GM21390 (cell line): ENCODE measurements around the gene TSEN54.
A peak's percentile ranks its signal among the peaks of the same experiment; 100 is the strongest.
"Not testable (repeated sequence)": the region's sequence is repeated elsewhere in the genome, so short reads cannot be mapped to it uniquely, and the experiment has no call there.

Experiments
- ATAC-seq: cut with Tn5 transposase; IDR thresholded peaks from one replicate; pipeline ENCODE4 v1.9.1; 2021; ENCODE audit not compliant: unreplicated experiment

The TSEN54 gene

DNA sequence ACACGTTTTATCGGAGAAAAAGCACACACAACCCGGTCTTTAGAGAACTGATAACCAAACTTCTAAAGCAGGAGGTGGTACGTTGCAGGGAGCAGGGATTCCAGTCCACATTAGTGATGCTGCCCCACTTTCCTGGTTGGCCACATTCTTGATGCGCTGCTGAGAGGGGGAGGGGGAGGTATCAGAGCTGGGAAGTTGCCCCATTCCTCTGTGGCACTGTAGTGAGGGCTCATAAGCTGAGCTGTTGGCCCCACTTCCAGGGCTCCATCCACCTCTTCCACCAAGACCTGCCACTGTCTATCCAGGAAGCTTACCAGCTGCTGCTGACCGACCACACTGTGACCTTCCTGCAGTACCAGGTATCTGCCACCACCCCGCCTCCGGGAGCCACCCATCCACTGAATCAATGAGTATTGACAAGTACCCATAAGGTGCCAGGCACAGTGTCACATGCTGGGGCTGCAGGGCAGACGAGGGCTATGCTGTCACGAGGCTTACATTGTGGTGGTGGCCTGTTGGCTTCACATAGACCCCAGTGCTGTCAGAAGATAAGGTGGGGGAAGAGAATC lies 1.1 kb downstream of the TSEN54 start:
- ATAC-seq = no peak

DNA sequence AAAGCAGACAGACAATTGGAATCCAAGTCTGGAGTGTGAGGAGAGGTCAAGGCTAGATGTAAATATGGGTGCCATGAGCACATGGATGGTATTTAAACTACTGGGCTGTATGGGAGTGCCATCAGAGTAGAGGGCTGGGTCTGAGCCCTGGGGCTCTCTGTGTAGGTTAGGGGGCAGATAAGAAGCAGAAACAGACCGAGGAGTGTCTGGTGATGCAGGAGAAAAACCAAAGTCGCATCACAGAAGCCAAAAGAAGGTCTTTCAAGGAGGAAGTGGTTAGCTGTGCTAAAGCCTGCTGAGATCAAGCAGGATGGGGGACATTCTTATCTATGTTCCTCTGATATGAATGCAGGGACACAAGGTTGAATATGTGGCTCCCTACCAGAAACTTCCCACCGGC lies 1.9 kb downstream of the TSEN54 start:
- no peak for ATAC-seq

DNA sequence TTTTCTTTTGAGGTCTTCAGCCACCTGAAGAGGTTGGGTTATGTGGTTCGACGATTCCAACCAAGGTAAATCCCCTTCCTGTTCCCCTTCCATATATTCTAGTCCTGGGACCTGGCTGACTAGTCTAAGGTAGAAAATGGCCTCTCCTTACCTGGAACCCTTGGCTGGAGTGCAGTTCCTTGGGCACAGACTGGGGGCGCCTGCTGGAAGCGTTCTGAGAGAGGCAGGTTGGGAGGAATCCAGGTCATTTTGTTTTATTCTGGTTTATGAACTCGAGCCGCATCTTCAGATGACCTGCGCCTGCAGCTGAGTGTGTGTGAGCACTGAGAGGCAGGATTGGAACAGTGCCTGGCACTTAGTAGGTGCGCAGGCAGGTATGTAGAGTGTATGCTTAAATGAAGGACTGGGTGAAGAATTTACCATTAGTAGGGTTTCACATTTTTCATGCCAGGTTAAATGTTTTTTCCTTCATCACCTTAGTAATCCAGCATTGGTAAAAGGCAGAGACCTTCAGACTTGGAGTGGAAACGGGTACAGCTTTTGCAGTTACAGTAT lies 2.7 kb downstream of the TSEN54 start:
- no peak for ATAC-seq

DNA sequence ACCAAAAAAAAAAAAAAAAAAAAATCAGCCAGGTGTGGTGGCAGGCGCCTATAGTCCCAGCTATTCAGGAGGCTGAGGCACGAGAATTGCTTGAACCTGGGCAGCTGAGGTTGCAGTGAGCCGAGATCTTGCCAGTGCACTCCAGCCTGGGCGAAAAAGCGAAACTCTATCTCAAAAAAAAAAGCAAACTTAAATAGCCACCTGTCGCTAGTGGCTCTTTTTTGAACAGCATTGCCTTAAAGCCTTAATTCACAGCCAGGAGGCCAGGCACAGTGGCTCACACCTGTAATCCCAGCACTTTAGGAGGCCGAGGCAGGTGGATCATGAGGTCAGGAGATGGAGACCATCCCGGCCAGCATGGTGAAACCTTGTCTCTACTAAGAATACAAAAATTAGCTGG lies 4.1 kb downstream of the TSEN54 start:
- ATAC-seq = not testable (repeated sequence)

DNA sequence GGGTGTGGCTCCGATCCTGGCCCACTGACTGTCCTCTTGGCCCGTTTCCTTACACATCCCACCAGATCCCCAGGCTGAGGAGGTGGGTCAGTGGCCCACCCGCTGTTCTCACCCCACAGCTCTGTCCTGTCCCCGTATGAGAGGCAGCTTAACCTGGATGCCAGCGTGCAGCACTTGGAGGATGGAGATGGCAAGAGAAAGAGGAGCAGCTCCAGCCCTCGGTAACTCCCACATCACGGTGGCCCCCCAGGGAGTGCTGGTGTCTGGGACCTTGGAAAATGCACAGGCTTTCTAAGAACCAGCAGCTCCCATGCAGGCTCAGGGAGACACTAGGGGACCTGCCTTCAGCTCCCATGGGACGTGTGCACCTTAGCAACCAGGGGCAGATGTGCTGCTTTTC lies 5.0 kb downstream of the TSEN54 start:
- no peak for ATAC-seq

DNA sequence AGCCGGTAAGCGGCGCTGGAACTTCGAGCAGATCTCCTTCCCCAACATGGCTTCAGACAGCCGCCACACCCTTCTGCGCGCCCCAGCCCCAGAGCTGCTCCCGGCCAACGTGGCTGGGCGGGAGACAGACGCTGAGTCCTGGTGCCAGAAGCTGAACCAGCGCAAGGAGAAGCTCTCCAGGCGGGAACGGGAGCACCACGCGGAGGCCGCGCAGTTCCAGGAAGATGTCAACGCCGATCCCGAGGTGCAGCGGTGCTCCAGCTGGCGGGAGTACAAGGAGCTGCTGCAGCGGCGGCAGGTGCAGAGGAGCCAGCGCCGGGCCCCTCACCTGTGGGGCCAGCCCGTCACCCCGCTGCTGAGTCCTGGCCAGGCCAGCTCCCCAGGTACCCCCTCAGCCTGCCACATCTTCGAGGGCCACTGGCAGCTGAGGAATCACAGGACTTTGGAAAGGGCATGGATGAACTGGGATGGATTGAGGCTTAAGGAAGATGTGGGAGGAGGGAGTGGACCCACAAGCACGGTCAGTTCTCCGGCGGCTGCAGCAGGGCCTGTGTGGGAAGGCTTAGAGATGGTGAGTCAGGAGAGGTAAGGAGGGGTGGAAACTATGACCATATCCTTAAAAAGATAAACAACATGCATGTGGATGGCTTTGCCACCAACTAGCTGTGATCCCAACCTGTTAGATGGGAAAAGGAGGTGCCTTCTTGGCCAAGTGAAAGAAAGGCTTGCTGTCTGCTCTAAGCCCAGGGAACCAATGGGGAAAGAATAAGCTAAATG lies 5.8 kb downstream of the TSEN54 start:
- no peak for ATAC-seq

DNA sequence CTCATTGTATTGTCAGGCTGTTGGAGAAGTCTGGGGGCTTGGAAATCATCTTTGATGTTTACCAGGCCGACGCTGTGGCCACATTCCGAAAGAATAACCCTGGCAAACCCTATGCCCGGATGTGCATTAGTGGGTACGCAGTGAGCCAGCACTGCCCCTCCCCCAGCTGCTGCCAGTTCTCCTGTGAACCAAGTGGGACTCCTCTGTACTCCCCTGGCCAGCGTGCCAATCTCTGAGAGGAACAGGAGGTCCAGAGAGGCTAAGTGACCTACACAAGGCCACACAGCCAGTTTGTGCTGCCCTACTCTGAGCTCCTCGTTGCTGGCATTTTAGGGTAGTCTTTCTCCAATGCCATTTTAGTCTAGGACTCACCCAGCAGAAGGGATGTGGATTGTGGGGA lies 7.3 kb downstream of the TSEN54 start:
- no peak for ATAC-seq

DNA sequence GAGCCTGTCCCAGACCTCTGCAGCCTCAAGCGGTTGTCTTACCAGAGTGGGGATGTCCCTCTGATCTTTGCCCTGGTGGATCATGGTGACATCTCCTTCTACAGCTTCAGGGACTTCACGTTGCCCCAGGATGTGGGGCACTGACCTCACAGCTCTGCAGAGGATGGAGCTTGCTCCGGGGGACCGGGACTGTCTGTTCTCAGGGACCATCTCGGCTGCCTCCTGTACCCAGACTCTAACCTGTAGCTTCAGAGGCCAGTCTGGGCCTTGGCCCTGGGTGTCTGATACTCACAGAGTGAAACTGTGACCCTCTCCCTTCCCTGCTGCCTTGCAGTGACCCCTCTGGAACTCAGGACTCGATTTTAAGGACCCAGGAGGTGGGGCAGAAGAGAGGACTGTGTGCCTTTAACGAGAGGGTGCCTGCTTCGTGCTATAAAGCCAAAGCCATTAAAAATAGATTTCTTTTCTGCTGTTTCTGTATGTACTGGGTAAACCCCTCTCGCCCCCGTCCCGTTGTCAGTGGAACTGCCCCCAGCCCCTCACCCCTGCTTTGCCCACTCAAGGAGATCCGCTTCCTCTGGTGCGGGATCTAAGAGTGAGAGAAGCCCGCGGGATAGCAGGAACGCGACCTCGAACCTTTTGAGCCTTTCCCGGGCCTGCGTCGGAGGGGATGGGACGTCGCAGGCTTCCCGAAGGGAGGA lies 8.1 kb downstream of the TSEN54 start:
- no peak for ATAC-seq

DNA sequence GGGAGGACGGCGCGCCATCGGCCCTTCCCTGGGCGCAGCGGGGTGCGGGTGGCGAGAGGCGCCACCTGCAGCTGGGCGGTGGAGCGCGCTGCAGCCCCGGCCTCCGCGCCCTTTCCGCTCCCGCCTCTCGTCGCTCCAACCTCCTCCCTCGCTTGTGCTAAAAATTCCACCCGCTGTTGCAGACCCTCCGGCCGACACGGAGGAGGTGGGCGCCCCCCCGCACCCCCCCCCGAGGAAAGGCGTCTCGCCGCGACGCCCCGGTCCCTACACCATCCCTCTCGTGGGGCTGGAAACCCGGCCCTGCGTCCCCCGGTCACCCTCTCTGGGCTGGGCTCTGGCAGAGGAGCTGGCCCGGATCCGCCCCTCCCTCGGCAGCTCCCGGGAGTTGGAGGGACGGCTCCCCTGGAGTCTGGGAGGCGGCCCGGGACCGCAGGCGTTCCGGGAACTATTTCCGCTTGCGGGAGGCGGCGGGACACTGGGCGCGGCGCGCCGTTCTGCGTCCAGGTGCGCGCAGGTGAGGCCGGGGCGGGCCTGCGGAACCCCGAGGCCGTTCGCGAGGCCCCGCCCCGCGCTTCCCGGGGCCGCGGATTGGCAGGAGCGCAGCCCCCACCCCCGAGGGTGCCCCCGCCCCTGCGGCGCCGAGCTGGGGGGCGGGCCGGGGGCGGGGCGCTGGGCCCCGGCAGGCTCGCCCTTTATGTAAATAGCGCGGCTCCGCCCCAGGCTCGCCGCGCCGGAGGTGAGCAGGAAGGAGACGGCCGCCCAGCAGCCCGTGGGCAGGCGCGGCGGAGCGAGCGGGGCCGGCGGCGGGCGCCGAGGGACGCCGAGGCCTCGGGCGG lies 8.9 kb downstream of the TSEN54 start, which contains the start of gene LLGL2:
Gene LLGL2, plus strand, starts transcription at position 728 of the 836 bp plus-strand sequence. CDS start 17,730 bp downstream, outside the sequence.
- peak; percentile 76 for ATAC-seq

DNA sequence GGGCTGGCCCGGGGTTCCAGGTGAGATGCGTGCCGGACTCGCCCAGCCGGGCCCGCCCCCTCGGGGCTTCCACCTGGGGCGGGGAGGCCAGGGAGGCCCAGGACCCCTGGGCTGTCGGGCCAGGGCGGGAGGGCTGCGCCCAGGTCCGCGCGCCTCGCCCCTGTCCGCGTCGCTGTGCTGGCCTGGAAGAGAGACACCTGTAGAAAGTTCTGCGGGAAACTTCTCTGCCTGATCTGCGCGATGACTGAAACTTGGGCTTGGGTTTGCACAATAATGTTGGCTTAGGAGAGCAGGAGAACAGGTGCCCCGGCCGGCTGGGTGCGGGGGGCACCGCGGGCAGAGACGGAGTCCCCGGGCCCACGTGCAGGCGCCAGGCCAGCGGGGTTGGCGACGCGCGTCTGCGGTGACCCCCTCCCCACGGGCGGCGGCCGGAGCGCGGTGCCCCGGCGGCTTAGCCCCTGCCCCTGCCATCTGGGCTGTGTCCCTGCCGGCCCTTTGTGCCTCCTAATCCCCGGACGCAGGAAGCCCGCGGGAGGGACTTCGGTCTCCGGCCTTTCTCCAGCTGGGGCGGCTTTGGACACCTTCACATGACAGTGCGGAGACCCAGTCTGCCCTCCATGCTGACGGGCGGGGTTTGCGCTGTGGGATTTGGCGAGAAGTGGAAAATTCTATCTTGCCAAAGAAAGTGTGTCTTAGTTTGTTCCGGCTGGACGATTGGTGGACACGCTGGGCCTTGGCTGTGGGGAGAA lies 9.7 kb downstream of the TSEN54 start:
- no peak for ATAC-seq

DNA sequence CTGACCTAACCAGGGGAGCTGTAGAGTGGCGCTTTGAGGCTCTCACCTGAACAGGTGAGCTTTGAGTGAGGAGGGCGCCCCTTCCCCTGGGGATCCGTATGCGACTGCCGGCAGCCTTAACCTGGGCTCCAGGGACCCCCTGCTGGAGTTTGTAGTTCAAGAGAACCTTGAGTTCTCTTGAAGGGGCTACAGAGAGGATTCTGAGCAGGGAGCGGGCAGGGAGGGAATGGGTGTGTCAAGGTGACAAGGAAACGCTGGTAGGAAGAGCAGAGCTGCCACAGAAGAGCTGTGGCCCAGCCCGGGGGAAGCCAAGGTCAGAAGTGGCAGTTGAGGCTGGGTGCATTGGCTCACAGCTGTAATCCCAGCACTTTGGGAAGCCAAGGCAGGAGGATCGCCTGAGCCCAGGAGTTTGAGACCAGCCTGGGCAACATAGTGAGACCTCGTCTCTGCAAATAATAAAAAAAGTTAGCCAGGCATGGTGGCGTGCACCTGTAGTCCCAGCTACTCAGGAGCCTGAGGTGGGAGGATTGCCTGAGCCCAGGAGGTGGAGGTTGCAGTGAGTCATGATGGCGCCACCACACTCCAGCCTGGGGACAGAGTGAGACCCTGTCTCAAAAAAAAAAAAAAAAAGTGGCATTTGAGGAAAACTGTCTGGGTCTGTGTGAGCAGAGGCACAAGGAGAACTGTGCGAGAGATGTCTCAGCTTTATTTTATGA lies 10.4 kb downstream of the TSEN54 start:
- no peak for ATAC-seq

DNA sequence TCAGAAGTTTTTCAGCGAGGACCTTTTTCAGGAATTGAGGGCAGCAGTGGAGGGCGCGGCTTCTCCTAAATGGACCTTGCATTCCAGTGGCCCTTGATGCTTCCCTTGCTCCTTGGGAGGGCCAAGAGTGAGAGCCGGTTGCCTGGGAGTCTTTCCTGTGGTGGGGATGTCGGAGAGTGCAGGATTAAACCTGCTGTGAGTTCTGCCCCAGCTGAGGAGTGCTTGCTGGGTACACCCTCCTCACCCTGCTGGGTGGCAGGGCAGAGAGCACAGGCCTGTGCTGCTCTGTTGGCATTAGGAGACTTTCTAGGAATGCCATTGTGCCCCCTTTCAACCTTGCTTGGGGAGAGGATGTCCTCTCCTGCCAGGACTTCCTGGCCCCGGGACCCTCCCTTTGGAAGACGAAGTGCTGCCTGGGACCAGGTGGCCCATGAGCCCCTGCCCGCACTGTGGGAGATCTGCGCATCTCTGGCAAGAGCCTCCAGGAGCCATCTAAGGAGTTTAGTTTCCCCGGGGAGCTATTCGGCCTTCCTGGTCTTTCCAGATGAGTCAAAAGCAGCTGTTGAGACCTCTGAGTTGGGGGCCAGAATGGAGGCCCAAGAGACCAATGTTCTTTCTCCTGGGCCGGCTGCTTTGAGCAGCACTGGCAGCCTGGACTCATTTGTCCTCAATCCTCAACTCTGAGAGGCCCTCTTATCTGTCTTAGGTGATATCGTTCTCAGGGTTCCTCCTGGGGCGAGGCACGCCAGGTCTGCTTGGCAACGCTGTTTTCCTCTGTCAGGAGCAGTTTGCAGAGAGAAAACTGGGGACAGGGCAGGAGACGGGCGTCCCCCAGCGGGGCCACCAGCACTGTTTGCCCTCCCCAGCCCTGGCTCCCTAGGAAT lies 14.8 kb downstream of the TSEN54 start:
- ATAC-seq = no peak

DNA sequence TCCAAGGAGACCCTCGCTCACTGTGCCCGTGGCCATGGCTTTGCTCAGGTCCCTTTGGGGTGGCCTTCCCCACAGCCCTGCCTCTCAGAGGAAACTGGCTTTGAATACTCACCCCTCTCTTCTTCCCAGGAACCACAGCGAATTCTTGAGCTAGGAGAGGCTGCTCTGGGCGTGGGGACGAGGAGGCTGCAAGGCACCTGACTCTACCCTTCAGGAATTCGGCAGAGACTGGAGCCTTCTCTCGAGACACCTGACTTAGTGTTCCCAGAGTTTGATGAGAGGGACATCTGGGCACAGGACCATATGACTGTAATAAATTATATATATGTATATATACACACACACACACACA lies 15.4 kb downstream of the TSEN54 start:
- ATAC-seq = no peak

DNA sequence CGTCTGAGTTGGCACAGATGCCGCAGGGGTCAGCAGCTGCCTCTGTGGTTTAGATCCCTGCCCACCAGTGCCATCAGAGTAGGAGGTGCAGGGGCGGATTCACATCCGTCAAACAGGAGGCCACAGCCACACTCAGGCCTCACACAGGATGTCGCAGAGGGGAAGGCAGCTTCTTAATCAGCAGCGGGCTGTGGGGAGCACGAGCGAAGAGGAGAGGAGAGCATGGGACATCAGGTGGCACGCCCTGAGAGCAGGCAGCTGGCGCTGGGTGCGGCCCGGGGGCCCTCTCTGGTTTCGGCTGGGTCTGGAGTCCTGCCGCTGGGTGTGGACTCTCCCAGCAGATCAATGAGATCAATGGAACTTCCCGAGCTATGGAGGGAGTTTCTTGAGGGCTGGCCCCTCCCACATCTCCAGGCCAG lies 18.8 kb downstream of the TSEN54 start:
- no peak for ATAC-seq

DNA sequence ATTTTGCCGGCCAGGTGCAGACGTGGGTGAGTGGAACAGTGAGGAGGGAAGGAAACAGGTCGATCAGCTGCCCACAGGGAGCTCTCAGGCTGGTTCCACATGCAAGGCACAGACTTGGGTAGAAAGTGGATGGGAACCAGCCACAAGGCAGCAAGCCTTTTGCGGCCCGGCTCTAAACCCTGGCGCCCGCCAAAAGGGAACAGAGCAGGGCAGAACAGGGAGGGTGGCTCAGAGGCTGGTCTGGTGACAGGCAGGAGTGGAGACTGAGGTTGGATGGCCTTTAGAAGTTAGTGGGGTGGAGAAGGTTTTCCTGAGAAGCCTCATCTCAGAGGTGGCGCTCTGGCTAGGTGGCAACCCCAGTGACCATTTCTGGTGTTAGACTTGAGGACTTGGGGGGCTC lies 19.5 kb downstream of the TSEN54 start:
- ATAC-seq = no peak

DNA sequence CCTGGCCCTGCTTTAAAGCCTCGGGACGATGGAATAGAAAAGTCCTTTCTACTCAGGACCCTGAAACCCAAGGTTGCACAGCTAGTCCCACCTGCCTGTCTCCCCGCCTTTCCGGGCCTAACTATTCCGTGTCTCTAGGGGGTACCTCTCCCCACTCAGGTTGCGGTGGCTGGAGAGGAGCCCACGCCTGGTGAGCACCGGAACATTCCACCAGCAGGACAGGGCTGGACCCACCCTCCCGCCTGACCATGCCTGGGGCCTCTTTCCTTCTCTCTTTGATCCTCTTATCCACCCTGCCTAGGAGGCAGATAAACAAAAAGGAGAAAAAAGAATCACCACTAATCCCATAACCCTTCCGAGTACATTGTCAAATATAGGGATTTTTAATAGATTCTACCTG lies 20.0 kb downstream of the TSEN54 start:
- no peak for ATAC-seq

DNA sequence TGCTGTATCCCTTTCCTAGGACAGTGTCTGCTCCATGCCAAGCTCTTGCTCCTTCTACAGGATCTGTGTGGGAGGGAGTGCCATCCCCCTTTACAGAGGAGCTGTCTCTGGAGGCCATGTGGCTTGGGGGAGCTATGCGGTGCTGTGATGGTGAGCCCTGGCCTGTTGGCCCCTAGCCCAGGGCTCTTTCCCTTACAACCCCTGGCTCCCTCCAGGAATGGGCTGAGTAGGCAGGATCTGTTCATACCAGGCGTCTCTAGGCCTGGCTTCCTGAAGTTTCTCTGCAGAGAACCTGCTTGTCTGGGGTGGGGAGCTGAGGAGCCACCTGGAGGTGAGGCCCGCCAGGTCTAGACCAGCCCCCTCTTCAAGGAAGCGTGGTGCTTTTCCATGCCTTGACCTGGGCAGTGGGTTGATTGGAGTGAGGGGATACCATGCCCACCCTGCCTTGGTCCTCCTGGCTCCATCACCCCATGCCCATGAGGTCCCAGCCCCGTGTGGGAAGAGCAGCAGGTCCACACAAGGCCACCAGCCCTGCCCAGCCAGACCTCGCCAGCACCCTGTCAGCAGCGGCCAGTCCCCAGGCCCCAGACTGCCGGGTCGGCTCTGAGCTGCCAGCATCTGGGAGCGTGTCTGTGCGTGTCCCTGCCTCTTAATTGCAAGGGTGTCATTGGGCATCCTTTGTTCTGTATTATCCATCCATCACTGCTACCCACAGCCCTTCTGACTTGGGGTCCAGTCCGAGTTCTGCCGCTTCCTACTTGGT lies 23.8 kb downstream of the TSEN54 start:
- no peak for ATAC-seq

DNA sequence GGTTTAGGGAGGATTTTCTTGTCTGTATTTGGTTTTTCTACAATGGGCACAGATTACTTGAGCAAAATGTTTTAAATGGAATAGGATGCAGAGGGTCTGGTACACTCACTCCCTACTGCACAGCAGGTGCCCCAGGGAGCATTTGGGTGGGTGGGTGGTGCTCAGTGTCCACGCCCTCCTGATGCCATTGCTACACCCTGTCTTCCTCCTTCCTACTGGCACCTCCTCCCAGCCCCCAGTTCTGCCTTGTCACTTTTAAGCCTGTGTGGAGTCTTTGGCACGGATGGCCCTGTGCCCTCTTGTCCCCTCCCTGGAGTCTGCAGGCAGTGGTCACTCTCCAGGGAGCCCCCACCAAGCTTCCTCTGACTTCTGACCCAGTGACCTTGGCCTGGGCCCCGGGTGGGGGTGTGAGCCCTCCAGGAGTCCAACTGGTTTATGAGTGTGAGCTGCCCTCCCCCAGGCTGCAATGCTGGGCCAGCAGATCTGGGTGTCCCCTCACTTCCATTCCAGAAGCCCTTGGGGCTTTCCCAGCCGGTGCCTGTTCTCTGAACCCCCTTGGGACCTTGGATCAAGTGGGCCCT lies 24.7 kb downstream of the TSEN54 start:
- ATAC-seq = no peak
